ENCODE results near the gene SYT17.

GRCh38 chr16:19135201-19135842 lies 32.7 kb upstream of the SYT17 start:
- TF ChIP-seq EZH2 (IDR thresholded peaks at IDR 0.05; ENCODE audit: borderline replicate concordance, low read depth, low read length, severe bottlenecking): no peak
- TF ChIP-seq CTCF (IDR thresholded peaks at IDR 0.05; ENCODE audit: borderline replicate concordance, extremely low read depth, low read length, poor library complexity, severe bottlenecking): no peak

Measured in DND-41 (cell line).